Progenitor cell of endocrine pancreas (in vitro differentiated cells): ENCODE data around the gene IL17F. TPM values are rescaled to one million over a fixed set of nuclear protein-coding genes. Genes with fewer than 3 reads are reported as not detected.

Experiments used
- DNase-seq: peaks from one replicate; pipeline ENCODE4 v3.0.0; 2021; ENCODE audit warnings: low spot score; ENCODE audit not compliant: unreplicated experiment
- H3K27ac Mint-ChIP-seq: 2 replicates; pipeline ENCODE4 v1.8.0; 2021; ENCODE audit warnings: mild to moderate bottlenecking, moderate library complexity, mixed read lengths
- H3K27me3 Mint-ChIP-seq: 2 replicates; pipeline ENCODE4 v1.8.0; 2021; ENCODE audit warnings: mixed read lengths
- H3K36me3 Mint-ChIP-seq: 2 replicates; pipeline ENCODE4 v1.8.0; 2022; ENCODE audit warnings: mixed read lengths; ENCODE audit not compliant: insufficient read depth
- H3K4me1 Mint-ChIP-seq: 2 replicates; pipeline ENCODE4 v1.8.0; 2021; ENCODE audit warnings: low read depth, mixed read lengths
- H3K4me3 Mint-ChIP-seq: 2 replicates; pipeline ENCODE4 v1.8.0; 2021; ENCODE audit warnings: low read depth, mild to moderate bottlenecking, moderate library complexity, mixed read lengths
- H3K9me3 Mint-ChIP-seq: 2 replicates; pipeline ENCODE4 v1.8.0; 2021; ENCODE audit warnings: low read depth, mixed read lengths
- CTCF ChIP-seq: fragments of 200-600 bp; sonication (generic); IDR thresholded peaks from one replicate; pipeline ENCODE4 v1.5.0; 2021; ENCODE audit warnings: antibody characterized with exemption, mild to moderate bottlenecking; ENCODE audit not compliant: unreplicated experiment
- total RNA-seq: library from RNA; stranded (reverse); gene quantifications from 2 replicates; pipeline ENCODE4 v1.2.1, GENCODE V29; 2021

IL17F gene
- total RNA-seq, 1 donor from 2014 or later = not detected

- DNase-seq = no peak
- no peak overlapping the region for H3K27ac Mint-ChIP-seq
- H3K27me3 Mint-ChIP-seq = peaks cover 4% of the 10 kb centered on the region
- H3K36me3 Mint-ChIP-seq = no peaks in the 10 kb centered on the region
- no peak overlapping the region for H3K4me3 Mint-ChIP-seq
- no peaks in the 10 kb centered on the region for H3K9me3 Mint-ChIP-seq
- TF ChIP-seq CTCF = no peak
- no peaks in the 10 kb centered on the region for H3K4me1 Mint-ChIP-seq
Observed at GRCh38 chr6:52191824-52192223, 52.5 kb downstream of the IL17F start.

GRCh38 chr6:52190409-52190808 lies 53.9 kb downstream of the IL17F start:
- Mint-ChIP-seq H3K27ac (no peak overlapping the region), H3K4me3 (no peak overlapping the region), H3K36me3 (no peaks in the 10 kb centered on the region), H3K4me1 (no peaks in the 10 kb centered on the region), H3K27me3 (peaks cover 14% of the 10 kb centered on the region), H3K9me3 (no peaks in the 10 kb centered on the region)
- TF ChIP-seq CTCF = no peak
- DNase-seq = no peak

GRCh38 chr6:52189974-52190373 lies 54.3 kb downstream of the IL17F start:
- Mint-ChIP-seq H3K4me1 (no peaks in the 10 kb centered on the region), H3K4me3 (no peak overlapping the region), H3K27me3 (peaks cover 16% of the 10 kb centered on the region), H3K27ac (no peak overlapping the region), H3K9me3 (no peaks in the 10 kb centered on the region), H3K36me3 (no peaks in the 10 kb centered on the region)
- TF ChIP-seq CTCF = no peak
- DNase-seq = no peak

- H3K27me3 Mint-ChIP-seq = peaks cover 30% of the 10 kb centered on the region
- H3K36me3 Mint-ChIP-seq = no peaks in the 10 kb centered on the region
- no peaks in the 10 kb centered on the region for H3K4me1 Mint-ChIP-seq
- no peak for DNase-seq
- H3K4me3 Mint-ChIP-seq = no peak overlapping the region
- H3K27ac Mint-ChIP-seq = no peak overlapping the region
- H3K9me3 Mint-ChIP-seq = no peaks in the 10 kb centered on the region
- TF ChIP-seq CTCF = no peak
Observed at GRCh38 chr6:52187098-52187497, 57.2 kb downstream of the IL17F start.

Other genes with a start within 250 kb of the IL17F start
- gene PKHD1, start 156.9 kb downstream of the IL17F start, total RNA-seq = 1.3 and 1.4 TPM in 2 replicates
- not detected in 2 replicates for gene IL17A, start 58.1 kb downstream of the IL17F start, total RNA-seq
- 118 and 121 TPM in 2 replicates for gene MCM3, start 40.2 kb upstream of the IL17F start, total RNA-seq
- 13.9 and 15.2 TPM in 2 replicates for gene PAQR8, start 117.7 kb upstream of the IL17F start, total RNA-seq
- 36.0 and 43.6 TPM in 2 replicates for gene EFHC1, start 175.8 kb upstream of the IL17F start, total RNA-seq